GM21529 (cell line): ENCODE measurements around the gene TMEM72.

ENCODE experiments used
- ATAC-seq: cut with Tn5 transposase; IDR thresholded peaks from one replicate; pipeline ENCODE4 v1.9.1; 2021; ENCODE audit not compliant: unreplicated experiment

TMEM72 gene

DNA sequence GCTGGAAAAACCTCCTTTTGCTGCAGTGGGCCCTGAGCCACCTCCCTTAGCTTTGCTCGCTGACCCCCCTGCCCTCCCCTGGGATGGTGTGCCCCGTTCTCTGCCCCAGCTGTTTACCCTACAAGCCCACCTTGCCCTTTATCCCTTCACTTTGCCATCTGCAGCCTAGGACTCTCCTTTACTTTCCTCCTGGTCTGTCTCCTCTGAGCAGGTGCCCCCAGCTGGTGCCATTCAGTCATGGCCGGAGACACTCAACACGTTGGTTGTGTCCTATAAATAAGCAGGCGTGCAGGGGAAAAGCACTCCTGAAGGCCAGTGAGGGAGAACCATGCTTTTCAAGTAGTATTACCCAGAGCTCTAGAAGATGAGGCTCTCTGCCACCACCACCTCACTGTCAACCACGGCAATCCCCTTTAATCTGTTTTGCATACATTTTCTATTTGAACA is 54.5 kb downstream of the TMEM72 start:
- peak; percentile 31 for ATAC-seq

DNA sequence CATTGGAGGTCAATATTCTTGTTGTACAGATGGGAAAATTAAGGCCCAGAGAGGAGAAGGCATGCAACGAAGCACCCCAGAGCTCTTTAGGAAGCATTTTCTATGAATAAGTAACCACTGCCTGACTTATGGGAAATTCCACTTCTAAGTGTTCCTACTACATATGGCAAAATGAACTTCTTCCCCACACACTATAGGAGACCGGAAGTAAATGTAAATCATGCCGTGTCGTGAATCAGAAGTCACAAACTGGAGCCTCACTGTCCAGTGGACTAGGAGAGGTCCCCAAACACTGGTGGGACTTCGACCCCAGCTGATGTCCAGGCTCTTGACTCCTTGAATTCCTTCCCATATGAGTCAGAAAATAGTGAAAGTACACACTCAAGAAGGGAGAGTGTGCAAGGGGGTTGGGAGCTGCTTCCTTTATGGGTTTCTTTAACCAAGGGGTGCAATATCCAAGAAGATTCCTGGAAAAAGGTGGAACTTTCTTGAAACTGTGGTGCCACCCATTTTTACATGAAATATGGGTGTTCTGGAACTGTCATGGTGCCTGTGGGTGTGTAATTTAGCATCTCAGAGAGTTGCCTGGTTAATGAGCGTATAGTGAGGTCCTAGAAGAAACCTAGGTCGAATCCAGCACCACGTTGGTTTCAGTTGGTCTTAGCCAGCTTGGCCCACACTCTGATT is 55.1 kb downstream of the TMEM72 start:
- peak; percentile 25 for ATAC-seq

DNA sequence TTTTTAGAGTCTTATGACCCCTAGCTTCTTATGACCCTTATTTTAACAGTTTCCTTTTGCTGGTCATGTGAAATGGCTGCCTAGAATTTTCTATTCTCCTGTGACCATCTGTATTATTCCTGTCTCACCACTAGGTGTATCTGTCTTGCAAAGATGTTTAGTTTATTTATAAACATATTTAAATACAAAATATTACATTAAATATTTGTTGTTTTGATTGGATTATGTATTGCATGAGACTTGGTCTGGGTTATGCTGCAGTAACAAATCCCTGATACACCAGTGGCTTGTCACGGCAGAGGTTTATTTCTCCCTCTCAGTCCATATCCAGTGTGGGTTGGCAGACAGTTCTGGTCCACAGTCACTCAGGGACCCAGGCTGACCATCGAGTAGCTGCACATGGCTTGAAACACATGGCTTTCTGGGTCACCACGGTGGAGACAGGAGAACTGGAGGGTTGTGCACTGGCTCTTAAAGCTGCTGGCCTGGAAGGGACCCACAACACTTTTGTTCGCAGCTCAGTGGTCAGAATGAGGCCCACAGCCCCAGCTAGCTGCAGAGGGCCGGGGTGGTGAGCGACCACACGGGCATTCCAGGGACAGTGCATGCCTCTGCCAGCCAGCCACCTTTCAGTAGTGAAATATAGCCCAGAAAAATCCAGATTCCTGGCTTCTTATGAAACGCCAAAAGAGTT is 55.8 kb downstream of the TMEM72 start:
- ATAC-seq, result no peak

DNA sequence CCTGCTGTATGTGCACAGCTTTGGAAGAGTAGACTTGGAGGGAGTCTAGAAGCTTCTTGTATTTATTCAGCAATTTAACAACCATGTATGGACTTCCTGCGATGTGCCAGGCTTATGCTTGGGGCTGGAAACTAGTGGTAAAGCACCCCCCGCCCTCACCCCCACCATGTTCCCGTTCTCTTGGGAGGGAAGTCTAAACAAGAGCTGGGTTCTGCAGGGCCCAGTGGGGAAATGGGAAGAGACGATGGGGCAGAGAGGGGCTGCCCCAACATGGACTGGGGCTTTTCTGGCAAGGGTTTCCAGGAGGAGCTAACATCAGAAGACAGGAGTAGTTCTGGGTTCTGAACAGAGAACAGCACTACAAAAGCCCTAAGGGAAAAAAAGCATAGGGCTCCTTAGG is 56.5 kb downstream of the TMEM72 start:
- no peak for ATAC-seq

DNA sequence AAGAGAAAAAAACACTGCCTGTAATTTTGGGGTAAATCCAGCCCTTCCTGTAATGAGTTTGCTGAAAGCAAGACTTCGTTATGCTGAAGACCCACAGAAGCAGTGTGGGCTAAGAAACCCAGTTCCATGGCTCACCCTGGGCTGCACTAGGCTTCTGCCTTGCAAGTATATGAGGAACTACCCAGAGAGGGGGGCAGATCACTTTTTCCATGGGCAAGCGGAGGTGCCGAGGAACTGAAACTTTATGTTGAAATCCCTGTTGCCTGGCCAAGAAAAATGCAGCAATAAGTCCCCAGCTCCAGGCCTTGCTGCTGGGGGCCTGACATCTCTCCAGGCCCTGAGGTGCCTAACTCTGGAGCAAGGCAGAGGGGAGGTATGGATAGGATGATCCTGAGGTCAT is 57.0 kb downstream of the TMEM72 start:
- ATAC-seq, result no peak

DNA sequence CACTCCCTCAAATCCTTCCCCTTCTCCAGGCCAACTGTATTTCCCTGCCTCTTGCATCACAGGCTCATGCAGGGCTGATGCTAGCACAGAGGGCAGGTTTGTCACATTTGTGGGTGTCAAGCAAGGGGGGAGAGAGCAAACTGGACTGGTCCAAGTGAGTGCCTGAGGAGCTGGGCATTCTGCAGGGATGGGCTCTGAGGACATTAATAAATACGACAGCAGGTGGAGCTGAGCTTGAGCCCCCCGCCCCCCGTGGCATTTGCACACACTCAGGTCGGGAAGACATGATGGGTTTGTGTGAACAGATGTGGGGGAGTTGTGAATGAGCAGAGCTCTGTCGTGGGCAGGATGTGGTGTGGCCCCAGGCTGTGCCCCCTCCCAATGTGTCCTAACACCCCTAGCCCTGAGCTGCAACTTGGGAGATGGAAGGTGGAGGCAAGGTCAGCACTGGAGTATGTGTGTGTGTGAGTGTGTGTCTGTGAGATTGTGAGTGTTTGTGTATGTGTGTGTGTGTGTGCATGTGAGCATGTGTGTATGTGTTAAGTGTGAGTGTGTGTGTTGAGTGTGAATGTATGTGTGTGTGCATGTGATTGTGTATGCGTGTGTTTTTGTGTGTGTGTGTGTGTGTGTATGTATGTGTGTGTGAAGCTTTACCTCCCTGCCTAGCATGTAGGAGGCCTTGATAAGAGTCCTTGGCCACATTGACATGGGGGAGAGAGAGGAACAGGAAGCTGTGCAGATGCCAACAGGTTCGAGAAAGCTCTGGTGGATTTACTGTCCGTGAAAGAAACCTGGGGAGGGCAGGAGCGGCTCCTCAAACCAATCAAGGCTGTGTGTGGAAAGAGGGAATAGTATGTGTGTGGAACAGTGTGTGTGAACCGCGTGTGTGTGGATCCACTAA is 57.6 kb downstream of the TMEM72 start:
- no peak for ATAC-seq

DNA sequence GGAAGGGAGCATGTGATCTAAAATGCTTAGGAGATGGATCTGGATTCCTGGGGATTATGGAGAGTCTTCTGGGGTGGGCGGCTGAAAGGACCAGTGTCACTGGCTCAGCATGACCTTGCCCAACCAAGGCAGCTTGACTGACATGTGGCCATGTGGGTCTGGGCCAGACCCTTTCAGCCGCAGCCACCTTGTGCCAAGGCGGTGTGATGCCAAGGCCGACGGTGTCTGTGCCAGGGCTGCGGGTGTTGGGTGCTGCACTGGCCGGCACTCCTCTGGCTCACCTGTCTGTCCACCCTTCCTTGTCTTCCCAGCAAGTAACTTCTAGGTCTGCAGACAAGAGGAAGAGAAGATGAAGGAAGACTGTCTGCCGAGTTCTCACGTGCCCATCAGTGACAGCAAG is 58.7 kb downstream of the TMEM72 start:
- ATAC-seq, result no peak

DNA sequence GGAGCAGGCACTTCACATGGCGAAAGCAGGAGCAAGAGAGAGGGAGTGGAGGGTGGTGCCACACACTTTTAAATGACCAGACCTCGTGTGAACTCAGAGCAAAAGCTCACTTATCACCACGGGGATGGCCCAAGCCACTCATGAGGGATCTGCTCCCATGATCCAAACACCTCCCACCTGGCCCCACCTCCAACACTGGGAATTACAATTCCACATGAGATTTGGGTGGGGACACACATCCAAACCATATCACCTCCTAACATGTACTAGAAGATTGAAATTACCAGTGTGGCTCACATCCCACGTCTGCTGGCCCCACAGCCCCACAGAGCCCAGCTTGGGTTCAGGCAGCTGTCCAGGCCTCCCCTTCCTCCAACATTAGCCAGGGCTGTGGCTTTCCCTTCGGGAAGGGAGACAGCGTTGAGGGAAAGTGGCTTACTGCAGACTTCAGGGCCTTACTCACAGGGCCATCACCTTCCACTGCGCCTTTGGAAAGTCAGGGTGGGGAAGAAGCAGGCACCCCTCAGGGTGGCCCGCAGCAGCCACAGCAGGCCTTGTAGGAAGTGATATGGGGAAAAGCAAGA is 59.8 kb downstream of the TMEM72 start:
- ATAC-seq, result no peak

DNA sequence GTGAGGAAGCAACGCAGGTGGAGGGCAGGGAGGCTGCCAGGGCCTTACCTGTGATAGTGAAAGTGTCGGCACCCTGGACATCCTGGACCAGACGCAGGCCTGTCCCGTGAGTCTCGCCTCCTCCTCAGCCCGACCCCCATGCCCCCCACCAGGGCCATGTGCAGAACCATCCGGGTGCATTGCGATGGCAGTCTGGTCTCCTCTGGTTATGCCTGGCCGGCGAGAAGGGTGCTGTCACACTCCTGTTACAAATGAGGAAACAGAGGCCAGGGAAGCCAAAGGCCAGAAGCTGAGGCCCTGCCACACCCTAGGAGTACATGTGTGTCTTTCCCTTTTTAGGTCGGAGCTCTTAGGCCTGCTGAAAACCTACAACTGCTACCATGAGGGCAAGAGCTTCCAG is 60.3 kb downstream of the TMEM72 start:
- ATAC-seq, result no peak

DNA sequence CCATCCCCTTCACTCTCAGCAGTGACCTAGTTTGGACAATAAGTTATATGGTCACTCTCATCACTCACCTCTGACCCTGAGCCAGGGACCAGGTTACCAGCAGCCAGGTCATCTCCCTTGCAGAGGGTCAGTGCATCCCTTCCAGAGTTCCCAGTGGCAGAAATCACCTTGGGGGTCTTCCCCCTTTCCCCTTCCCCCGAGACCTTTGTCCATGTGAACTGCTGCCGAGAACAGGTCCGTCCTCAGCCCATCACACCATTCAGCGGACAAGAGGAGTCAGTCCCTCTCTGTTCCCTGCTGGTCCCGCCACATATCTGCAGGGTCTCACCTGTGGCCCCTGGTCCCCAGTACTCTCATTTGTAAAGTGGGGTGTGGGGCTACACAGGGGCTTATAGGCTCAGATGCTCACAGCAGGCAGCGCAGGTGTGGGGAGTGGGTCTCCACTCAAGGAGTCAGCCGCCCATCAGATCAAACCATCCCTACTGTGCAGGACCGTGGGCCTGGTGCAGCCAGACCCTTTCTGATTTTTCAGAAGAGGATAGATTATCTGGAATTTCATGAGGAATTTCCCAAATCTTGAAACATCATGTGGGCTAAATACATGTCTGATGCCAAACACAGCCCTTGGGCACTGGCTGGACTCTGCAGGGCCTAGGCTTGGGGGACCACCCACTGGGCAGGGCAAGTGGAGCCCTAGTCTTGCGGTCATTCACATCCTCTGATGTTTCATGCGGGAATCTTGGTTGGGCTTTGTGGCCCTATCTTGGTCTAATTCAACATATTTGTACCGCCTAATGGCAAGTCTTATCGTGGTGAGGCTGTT is 61.0 kb downstream of the TMEM72 start:
- ATAC-seq, result no peak

DNA sequence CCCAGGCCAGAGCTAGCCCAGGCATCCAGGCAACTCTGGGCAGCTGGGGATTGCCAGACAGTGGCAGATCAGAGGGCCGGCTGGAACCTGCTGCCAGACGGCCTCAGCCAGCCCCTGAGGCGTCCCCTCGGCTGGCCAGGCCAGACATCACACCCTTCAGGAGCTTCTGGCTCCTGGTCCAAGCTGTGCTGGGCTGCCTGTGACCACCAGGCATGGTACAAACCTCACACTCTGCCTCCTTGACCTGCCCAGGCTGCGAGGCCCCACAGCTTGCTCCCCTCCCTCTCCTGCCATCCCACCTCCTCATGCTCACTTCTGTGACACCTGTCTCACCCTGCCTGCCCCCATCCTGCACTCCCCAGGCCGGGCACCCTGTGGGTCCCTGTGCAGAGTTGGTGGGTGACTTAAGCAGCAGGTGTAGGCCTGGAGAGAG is 61.8 kb downstream of the TMEM72 start:
- ATAC-seq, result no peak

DNA sequence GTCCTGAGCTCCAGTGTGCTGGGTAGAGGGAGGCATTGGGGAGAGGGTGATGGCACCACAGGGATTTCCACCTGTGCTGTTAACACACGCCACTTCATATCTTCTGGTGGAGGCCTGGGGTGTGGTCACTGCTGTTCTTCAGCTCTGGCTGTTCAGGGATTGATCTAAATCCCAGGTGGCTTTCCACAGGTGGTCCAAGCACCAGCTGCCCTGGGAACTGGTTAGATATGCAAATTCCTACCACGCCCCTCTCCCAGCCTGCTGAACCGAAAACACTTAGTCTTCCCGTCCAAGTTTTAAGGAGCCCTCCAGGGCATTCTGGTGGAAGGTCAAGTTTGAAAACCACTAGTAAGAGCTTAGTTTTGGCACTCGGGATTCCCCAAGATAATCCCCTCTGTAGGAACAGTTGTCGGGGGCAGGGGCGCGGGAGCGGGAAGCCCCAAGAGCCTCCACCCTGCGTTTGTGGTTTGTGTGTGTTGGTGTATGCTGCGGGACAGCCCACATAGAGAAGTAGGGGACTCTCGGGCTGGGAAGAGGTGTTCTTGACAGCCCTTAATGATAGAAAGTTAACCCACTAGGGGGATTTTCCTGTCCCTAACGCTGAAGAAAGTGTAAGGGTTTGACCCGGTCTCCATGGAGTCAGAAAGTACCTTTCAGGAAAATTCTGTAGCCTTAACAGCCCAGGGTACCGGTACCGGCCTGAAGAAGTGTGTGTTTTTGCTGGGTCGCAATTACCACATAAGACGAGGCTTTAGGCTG is 62.4 kb downstream of the TMEM72 start:
- peak; percentile 32 for ATAC-seq

DNA sequence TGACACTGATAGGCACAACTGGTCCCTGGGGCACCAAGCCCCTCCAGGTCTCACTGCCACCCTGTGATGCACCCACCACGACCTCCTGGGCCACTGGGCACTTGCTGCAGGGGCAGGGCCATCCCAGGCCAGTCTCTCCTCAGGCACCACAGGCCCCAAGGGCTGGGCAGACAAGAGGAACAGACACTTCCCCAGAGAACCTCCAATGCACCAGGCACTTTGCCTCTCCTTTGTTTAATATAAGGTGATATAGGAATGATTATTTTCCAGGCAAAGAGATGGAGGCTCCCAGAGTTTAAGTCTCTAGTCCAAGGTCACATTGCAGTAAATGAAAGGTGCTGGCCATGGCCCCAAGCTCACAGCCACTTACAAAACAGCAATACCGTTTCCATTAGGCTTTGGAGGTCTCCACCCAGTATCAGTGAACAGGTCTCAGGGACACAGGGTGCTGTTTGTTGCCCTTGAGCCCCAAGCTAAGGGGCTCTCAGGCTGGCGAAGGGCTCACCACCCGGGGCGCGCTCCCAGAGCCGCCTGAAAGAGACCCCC is 63.0 kb downstream of the TMEM72 start:
- peak; percentile 4 for ATAC-seq

DNA sequence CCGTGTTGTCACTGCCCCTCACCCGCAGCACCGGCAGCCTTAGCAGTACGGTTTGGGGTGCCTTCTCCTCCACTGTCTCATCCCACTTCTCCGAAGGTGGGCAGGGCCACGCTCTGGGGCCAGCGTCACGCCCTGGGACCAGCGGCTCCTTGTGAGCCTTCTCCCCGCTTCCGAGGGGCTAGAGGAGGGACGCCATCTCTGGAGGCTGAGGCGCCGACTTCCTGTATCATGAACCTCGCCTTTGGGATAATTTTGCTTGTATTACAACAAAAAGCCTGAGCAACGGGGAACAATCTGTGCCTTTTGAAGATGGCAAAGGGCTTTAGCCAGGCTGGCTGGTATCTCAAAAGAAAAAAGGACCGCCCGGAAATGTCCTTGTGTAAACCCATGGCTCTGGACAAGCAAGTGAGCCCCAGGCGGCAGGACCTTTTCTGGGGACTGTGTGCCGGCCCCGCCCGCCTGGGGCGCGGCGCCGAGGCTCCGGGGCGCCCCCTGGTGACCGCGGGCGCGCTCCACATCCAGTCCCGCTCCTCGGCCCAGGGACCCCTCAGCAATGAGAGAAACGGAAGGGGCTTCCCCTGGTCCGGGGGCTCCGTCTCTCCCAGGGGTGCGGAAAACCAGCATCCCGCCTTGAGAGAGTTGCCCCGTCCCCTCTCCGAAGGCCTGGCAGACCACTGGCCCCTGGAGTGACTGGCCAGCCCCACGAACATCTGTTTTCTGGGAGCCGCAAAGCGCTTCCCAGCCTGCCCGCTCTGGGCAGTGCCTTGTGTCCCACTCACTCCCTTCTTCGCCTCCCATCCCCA is 63.7 kb downstream of the TMEM72 start:
- peak; percentile 69 for ATAC-seq

DNA sequence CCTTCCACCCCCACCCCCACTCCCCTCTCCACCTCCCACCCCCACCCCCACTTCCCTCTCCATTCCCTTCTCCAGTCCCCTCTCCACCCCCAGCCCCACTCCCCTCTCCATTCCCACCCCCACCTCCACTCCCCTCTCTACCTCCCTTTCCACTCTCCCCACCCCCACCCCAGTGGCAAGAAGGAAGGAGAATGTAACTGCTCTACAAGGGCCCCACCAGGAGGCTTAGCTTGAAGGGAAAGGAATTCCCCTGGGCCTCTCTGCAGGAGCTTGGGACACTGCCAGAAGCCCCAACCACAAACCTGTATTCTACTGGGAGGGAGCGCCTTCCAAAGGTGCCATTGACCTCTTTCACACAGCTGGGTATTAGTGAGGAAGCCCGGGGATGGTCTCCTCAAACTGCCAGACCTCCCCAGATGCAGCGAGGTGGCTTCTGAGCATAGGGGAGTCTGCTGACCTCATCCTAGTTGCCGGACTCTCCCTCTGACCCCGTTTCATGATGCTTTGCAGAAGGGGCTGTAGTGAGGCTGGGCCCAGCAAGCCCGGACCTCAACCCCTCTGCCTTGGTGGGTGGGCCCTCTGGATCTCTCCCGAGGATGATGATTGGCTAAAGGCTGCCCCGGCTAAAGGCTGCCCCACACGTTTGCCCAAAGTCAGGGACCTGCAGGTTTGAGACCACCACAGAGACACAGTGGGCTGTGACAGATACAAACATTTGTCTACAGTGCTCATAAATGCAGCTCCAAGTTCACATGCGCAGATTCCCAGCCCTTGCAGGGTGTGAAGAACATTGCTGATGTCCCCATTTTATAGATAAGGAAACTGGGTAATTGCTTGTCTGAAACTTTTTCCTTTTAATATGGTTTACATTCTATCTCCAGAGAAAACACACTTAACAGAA is 64.5 kb downstream of the TMEM72 start:
- no peak for ATAC-seq

DNA sequence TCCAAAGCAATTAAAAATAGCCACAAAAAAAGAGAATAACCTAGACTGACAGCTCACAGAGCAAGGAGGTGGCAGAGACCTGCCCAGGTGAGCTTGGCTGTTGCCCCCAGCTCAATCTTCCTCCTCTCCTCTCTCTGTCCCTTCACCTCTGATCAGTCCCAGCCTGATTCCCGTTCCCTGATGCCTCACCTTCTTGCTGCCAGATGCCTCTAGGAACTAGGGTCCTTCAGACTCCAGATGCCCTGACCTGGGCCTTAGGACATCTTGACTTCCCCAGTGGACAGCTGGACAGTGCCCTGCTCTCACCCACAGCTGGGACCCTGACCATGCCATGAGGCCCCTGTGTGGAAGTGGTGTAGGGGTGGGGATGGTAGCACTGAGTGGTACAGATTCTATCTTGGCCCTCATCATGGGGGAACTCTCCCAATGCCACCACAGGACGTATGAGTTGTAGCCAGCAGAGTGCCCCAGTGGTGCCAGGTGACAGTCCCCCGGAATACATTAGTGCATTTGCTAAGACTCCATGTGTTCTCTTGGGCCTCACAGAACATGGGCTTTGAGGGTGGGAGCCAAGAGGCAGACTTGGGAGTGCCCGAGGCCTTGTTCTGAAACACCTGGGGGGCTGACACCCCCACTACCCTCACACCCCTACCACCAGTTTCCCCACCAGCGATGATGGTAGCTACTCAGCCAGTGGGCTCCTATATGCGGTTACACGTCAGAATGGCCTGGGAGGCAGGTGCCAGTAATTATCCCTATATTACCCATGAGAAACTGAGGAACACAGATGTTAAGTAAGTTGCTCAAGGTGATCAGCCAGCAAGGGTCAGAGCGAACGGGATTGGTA is 65.4 kb downstream of the TMEM72 start:
- no peak for ATAC-seq
